ENCODE data around the gene PLA2G10. TPM values are rescaled to one million over a fixed set of nuclear protein-coding genes. Genes with fewer than 3 reads are reported as not detected.

PLA2G10 gene
- total and polyA plus RNA-seq, 2 donors from 2014 or later, result not detected

- no peak overlapping the region for H3K27ac ChIP-seq (ENCODE audit: low read depth in 2 of 2, low read length in 2 of 2)
- no peak overlapping the region for H3K4me3 ChIP-seq (ENCODE audit: low read length in 3 of 3)
- peaks cover 2 to 12% (median 4%) of the 10 kb centered on the region in 3 donors for H3K4me1 ChIP-seq (ENCODE audit: control insufficient read depth in 2 of 3, insufficient read depth in 2 of 3, low read depth in 1 of 3, low read length in 3 of 3)
- H3K36me3 ChIP-seq (ENCODE audit: control insufficient read depth in 2 of 3, insufficient read depth in 3 of 3, low read length in 3 of 3), result peaks cover 4 to 8% (median 8%) of the 10 kb centered on the region in 3 donors
- FAIRE-seq, result no peak
- intact Hi-C loops (cut with DNase I), result no loop called here
- TF ChIP-seq CTCF (IDR thresholded peaks at IDR 0.05; ENCODE audit: borderline replicate concordance, extremely low read depth, insufficient read depth), result no peak
- H3K9me3 ChIP-seq (ENCODE audit: control insufficient read depth in 2 of 3, insufficient read depth in 1 of 3, low read length in 3 of 3), result no peaks in the 10 kb centered on the region
- DNase-seq, result no peak
- H3K27me3 ChIP-seq (ENCODE audit: control insufficient read depth, insufficient read depth, low read length), result no peaks in the 10 kb centered on the region
- H3K9ac ChIP-seq (ENCODE audit: low read length in 3 of 3), result no peak overlapping the region
These were observed 67.0 kb downstream of the PLA2G10 start for GRCh38 chr16:14627078-14627477.

Other genes with a start within 250 kb of the PLA2G10 start
- gene PARN, start 64.0 kb downstream of the PLA2G10 start, total RNA-seq, result 32.5 TPM
- gene PARN, start 64.0 kb downstream of the PLA2G10 start, polyA plus RNA-seq (ENCODE audit: insufficient read depth, low read depth, low replicate concordance), result 17.3 TPM
- 53.7 TPM for gene BFAR, start 61.4 kb downstream of the PLA2G10 start, total RNA-seq
- 35.3 TPM for gene BFAR, start 61.4 kb downstream of the PLA2G10 start, polyA plus RNA-seq (ENCODE audit: insufficient read depth, low read depth, low replicate concordance)
- 0.69 TPM for gene NPIPA3, start 9.1 kb upstream of the PLA2G10 start, total RNA-seq
- gene NPIPA3, start 9.1 kb upstream of the PLA2G10 start, polyA plus RNA-seq (ENCODE audit: insufficient read depth, low read depth, low replicate concordance), result 7.0 TPM
- 3.7 TPM for gene NPIPA2, start 48.2 kb upstream of the PLA2G10 start, total RNA-seq
- gene NPIPA2, start 48.2 kb upstream of the PLA2G10 start, polyA plus RNA-seq (ENCODE audit: insufficient read depth, low read depth, low replicate concordance), result not detected
- gene NOMO1, start 139.4 kb upstream of the PLA2G10 start, total RNA-seq, result 78.9 TPM
- 67.1 TPM for gene NOMO1, start 139.4 kb upstream of the PLA2G10 start, polyA plus RNA-seq (ENCODE audit: insufficient read depth, low read depth, low replicate concordance)
- gene NPIPA1, start 243.1 kb upstream of the PLA2G10 start, total RNA-seq, result 79.3 TPM
- 26.7 TPM for gene NPIPA1, start 243.1 kb upstream of the PLA2G10 start, polyA plus RNA-seq (ENCODE audit: insufficient read depth, low read depth, low replicate concordance)

Data from kidney (tissue), 14 donors.